ENCODE data around the gene ESR2. TPM values are rescaled to one million over a fixed set of nuclear protein-coding genes. Genes with fewer than 3 reads are reported as not detected.

The ESR2 gene
- total RNA-seq, 1 experiment from 2014 or later: 0.15 TPM

GRCh38 chr14:64213853-64214570 lies 80.2 kb downstream of the ESR2 start:
- H3K4me1 Mint-ChIP-seq: no peaks in the 10 kb centered on the region
- no peak overlapping the region for H3K4ac ChIP-seq (ENCODE audit: low read depth, low read length)
- H3T11ph ChIP-seq (ENCODE audit: low read length): no peak overlapping the region
- no peak overlapping the region for H3K23ac ChIP-seq (ENCODE audit: insufficient read length, low read depth, low read length)
- H3K27ac ChIP-seq (ENCODE audit: insufficient read length, low read depth, low read length): no peak overlapping the region
- no peak overlapping the region for H3K27ac Mint-ChIP-seq
- no peak overlapping the region for H3K14ac ChIP-seq (ENCODE audit: insufficient read depth, low read length)
- H3K27me3 Mint-ChIP-seq (ENCODE audit: low read depth): no peaks in the 10 kb centered on the region; the same call in 1 of the 2 replicates
- H3K9me3 Mint-ChIP-seq: no peaks in the 10 kb centered on the region
- DNase-seq: no peak
- TF ChIP-seq, protein P1, sequence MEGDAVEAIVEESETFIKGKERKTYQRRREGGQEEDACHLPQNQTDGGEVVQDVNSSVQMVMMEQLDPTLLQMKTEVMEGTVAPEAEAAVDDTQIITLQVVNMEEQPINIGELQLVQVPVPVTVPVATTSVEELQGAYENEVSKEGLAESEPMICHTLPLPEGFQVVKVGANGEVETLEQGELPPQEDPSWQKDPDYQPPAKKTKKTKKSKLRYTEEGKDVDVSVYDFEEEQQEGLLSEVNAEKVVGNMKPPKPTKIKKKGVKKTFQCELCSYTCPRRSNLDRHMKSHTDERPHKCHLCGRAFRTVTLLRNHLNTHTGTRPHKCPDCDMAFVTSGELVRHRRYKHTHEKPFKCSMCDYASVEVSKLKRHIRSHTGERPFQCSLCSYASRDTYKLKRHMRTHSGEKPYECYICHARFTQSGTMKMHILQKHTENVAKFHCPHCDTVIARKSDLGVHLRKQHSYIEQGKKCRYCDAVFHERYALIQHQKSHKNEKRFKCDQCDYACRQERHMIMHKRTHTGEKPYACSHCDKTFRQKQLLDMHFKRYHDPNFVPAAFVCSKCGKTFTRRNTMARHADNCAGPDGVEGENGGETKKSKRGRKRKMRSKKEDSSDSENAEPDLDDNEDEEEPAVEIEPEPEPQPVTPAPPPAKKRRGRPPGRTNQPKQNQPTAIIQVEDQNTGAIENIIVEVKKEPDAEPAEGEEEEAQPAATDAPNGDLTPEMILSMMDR (conservative IDR thresholded peaks at IDR 0.05): no peak
- H4K20me1 ChIP-seq (ENCODE audit: control insufficient read depth, insufficient read depth, insufficient read length): no peaks in the 10 kb centered on the region
- no peak overlapping the region for H3K4me3 Mint-ChIP-seq
- no peak overlapping the region for H2BK120ac ChIP-seq (ENCODE audit: low read depth, low read length, poor library complexity, severe bottlenecking)
- no peak overlapping the region for H2BK12ac ChIP-seq (ENCODE audit: insufficient read length, low read depth, low read length)
- H2BK5ac ChIP-seq (ENCODE audit: insufficient read length, low read length): no peak overlapping the region
- no peak overlapping the region for H2AFZ ChIP-seq (ENCODE audit: low read length)
- WGBS (ENCODE audit: extremely low coverage, insufficient read length, low lambda C conversion rate): no CpG with 5 or more reads among the region's 15 CpGs
- no peak overlapping the region for H3K18ac ChIP-seq (ENCODE audit: insufficient read length, low read depth, low read length)
- no peak overlapping the region for H2BK20ac ChIP-seq (ENCODE audit: low read depth, low read length, poor library complexity, severe bottlenecking)
- no peaks in the 10 kb centered on the region for H3K27me3 ChIP-seq (ENCODE audit: insufficient read depth, low read length)
- no peak overlapping the region for H2AK5ac ChIP-seq (ENCODE audit: insufficient read length, low read length)
- no peaks in the 10 kb centered on the region for H3K4me1 ChIP-seq (ENCODE audit: insufficient read depth, low read length)
- H4K91ac ChIP-seq (ENCODE audit: insufficient read length, low read depth, low read length): no peak overlapping the region
- H3K56ac ChIP-seq (ENCODE audit: insufficient read length, low read depth, low read length): no peak overlapping the region
- H3K4me2 ChIP-seq (ENCODE audit: insufficient read depth, insufficient read length, low read length): no peak overlapping the region
- no peak overlapping the region for H4K5ac ChIP-seq (ENCODE audit: insufficient read length, low read depth, low read length)
- no peaks in the 10 kb centered on the region for H3K23me2 ChIP-seq (ENCODE audit: insufficient read length, low read depth, low read length, poor library complexity, severe bottlenecking)
- H3K79me1 ChIP-seq (ENCODE audit: insufficient read depth, low read depth, low read length, poor library complexity, severe bottlenecking): no peaks in the 10 kb centered on the region
- H4K8ac ChIP-seq (replicated peaks; ENCODE audit: insufficient read length, low read depth, low read length): no peak overlapping the region
- H3K9me3 ChIP-seq (ENCODE audit: control insufficient read depth, low read depth, low read length): no peaks in the 10 kb centered on the region
- peaks cover 60 to 91% (median 85%) of the 10 kb centered on the region in 3 experiments; a peak in 6 of 7 replicates for H3K36me3 Mint-ChIP-seq (ENCODE audit: insufficient read depth in 1 of 3, low read depth in 3 of 3)
- no peak overlapping the region for H2BK15ac ChIP-seq (ENCODE audit: low read depth, low read length)
- no peak overlapping the region for H3K9ac ChIP-seq (ENCODE audit: extremely low read depth, insufficient read length, low read length)
- no peaks in the 10 kb centered on the region for H3K79me2 ChIP-seq (ENCODE audit: insufficient read depth, low read length)
